Left colon (tissue), 2 donors: ENCODE data around the gene SLC30A3. TPM values are rescaled to one million over a fixed set of nuclear protein-coding genes. Genes with fewer than 3 reads are reported as not detected.

Experiments
- ATAC-seq: fragments of 200-7000 bp; cut with Tn5 transposase; one replicate; pipeline ENCODE4 v1.9.1; 2020; ENCODE audit warnings: mild to moderate bottlenecking, moderate library complexity
- DNase-seq, 2 donors: peaks; one replicate each; pipeline ENCODE4 v3.0.0-alpha.2; 2020
- intact Hi-C, 2 donors: fragments of 100-400 bp; cut with DNase I in 1 of 2; cut with micrococcal nuclease in 1 of 2; formaldehyde crosslinking; loops; one replicate each; pipeline versions ENCODE4 v1.11.2 to v1.14.0; 2022; cut with DNase I, micrococcal nuclease
- total RNA-seq, 2 donors: library from RNA; stranded (reverse); fragmentation: NEBNext Ultra II Directional; extraction: Animal tissue kit (Norgen Biotek cat#: 25700); gene quantifications; one replicate each; pipeline ENCODE4 v1.2.1, GENCODE V29; 2021
- donor health status: DM: no; HTN: no; CAD: no.
- donor health status: DM: yes; HTN: yes; CAD: no.

SLC30A3 gene
- total RNA-seq, 2 donors from 2014 or later: not detected

- intact Hi-C loops: no loop called here
- DNase-seq: no peak
- no peak for ATAC-seq
These were observed 46.3 kb downstream of the SLC30A3 start for GRCh38 chr2:27216416-27217137.

- DNase-seq: no peak
- ATAC-seq: no peak
- intact Hi-C loops: no loop called here
These were observed 47.9 kb downstream of the SLC30A3 start for GRCh38 chr2:27214941-27215340.

- intact Hi-C loops: no loop called here
- DNase-seq: no peak
- peak; percentile 28 for ATAC-seq
These were observed 50.0 kb downstream of the SLC30A3 start for GRCh38 chr2:27212626-27213471.

GRCh38 chr2:27211943-27212625 is 50.8 kb downstream of the SLC30A3 start, which contains the start of the genes ATRAID and SLC5A6:
TSS of gene ATRAID (plus strand) at chr2:27212041. CDS start at chr2:27212369, 328 bp downstream.
TSS of gene SLC5A6 (minus strand) at chr2:27212268. CDS start at chr2:27207650, 4,618 bp downstream.
- ATAC-seq (peak; percentile 90), DNase-seq (peak; percentile 84 to 91)
- intact Hi-C loops: no loop called here

- intact Hi-C loops: no loop called here
- ATAC-seq (peak; percentile 15), DNase-seq (no peak)
These were observed 51.5 kb downstream of the SLC30A3 start for GRCh38 chr2:27211241-27211942.

GRCh38 chr2:27209621-27210401 is 53.0 kb downstream of the SLC30A3 start:
- DNase-seq: no peak
- ATAC-seq: peak; percentile 44
- intact Hi-C loops: no loop called here

- intact Hi-C loops: no loop called here
- ATAC-seq (no peak), DNase-seq (no peak)
These were observed 54.3 kb downstream of the SLC30A3 start for GRCh38 chr2:27208486-27209050.

GRCh38 chr2:27206346-27206745 is 56.5 kb downstream of the SLC30A3 start:
- ATAC-seq (no peak), DNase-seq (no peak)
- intact Hi-C loops: no loop called here

GRCh38 chr2:27205206-27205605 is 57.6 kb downstream of the SLC30A3 start:
- DNase-seq (no peak), ATAC-seq (no peak)
- intact Hi-C loops: no loop called here

GRCh38 chr2:27204566-27204965 is 58.3 kb downstream of the SLC30A3 start:
- ATAC-seq (no peak), DNase-seq (no peak)
- intact Hi-C loops: no loop called here

GRCh38 chr2:27203741-27204140 is 59.1 kb downstream of the SLC30A3 start:
- no peak for ATAC-seq
- intact Hi-C loops: no loop called here

More at GRCh38 chr2:27203741-27204140, 59.1 kb downstream of the SLC30A3 start:
- no peak for DNase-seq

Other genes starting within 250 kb of the SLC30A3 start
- gene TMEM214, start 230.1 kb downstream of the SLC30A3 start, total RNA-seq: 10 to 100 TPM; 70.2 to 89.7 TPM
- gene AGBL5, start 211.4 kb downstream of the SLC30A3 start, total RNA-seq: 10 to 100 TPM; 14.7 to 16.1 TPM
- gene OST4, start 191.4 kb downstream of the SLC30A3 start, total RNA-seq: 100 to 1,000 TPM; 243 to 278 TPM
- gene EMILIN1, start 184.4 kb downstream of the SLC30A3 start, total RNA-seq: 10 to 100 TPM in 1 of 2 donors, 1 to 10 TPM in 1; 8.4 to 41.6 TPM
- gene KHK, start 176.3 kb downstream of the SLC30A3 start, total RNA-seq: 10 to 100 TPM in 1 of 2 donors, 1 to 10 TPM in 1; 8.8 to 13.4 TPM
- 1 to 10 TPM in 1 of 2 donors, under 1 TPM in 1; 0.53 to 3.8 TPM for gene CGREF1, start 143.9 kb downstream of the SLC30A3 start, total RNA-seq
- under 1 TPM in 1 of 2 donors, not detected in 1; 0.34 TPM for gene ABHD1, start 139.2 kb downstream of the SLC30A3 start, total RNA-seq
- 10 to 100 TPM; 40.8 to 44.7 TPM for gene PREB, start 128.4 kb downstream of the SLC30A3 start, total RNA-seq
- not detected for gene PRR30, start 123.6 kb downstream of the SLC30A3 start, total RNA-seq
- gene TCF23, start 114.0 kb downstream of the SLC30A3 start, total RNA-seq: not detected
- gene ATRAID, start 51.0 kb downstream of the SLC30A3 start, total RNA-seq: 10 to 100 TPM; 75.3 to 98.2 TPM
- 10 to 100 TPM; 20.6 to 30.5 TPM for gene SLC5A6, start 50.8 kb downstream of the SLC30A3 start, total RNA-seq
- gene CAD, start 45.7 kb downstream of the SLC30A3 start, total RNA-seq: 10 to 100 TPM; 13.9 to 23.7 TPM
- not detected for gene DNAJC5G, start 12.4 kb upstream of the SLC30A3 start, total RNA-seq
- gene TRIM54, start 19.4 kb upstream of the SLC30A3 start, total RNA-seq: under 1 TPM in 1 of 2 donors, not detected in 1; 0.14 TPM
- under 1 TPM; 0.52 to 0.56 TPM for gene UCN, start 45.4 kb upstream of the SLC30A3 start, total RNA-seq
- gene MPV17, start 60.0 kb upstream of the SLC30A3 start, total RNA-seq: 10 to 100 TPM; 26.6 to 32.4 TPM
- 10 to 100 TPM; 50.6 to 62.5 TPM for gene GTF3C2, start 93.7 kb upstream of the SLC30A3 start, total RNA-seq
- gene EIF2B4, start 107.3 kb upstream of the SLC30A3 start, total RNA-seq: 10 to 100 TPM; 33.2 to 36.6 TPM
- 10 to 100 TPM; 85.2 to 85.5 TPM for gene SNX17, start 107.6 kb upstream of the SLC30A3 start, total RNA-seq
- gene ZNF513, start 117.7 kb upstream of the SLC30A3 start, total RNA-seq: 10 to 100 TPM; 24.9 to 27.4 TPM
- 10 to 100 TPM; 50.9 to 73.4 TPM for gene PPM1G, start 146.5 kb upstream of the SLC30A3 start, total RNA-seq
- gene NRBP1, start 165.6 kb upstream of the SLC30A3 start, total RNA-seq: 10 to 100 TPM; 72.2 to 85.8 TPM
- gene KRTCAP3, start 179.3 kb upstream of the SLC30A3 start, total RNA-seq: 100 to 1,000 TPM in 1 of 2 donors, 10 to 100 TPM in 1; 90.0 to 104 TPM
- gene IFT172, start 226.7 kb upstream of the SLC30A3 start, total RNA-seq: 10 to 100 TPM; 80.2 to 82.5 TPM
- gene FNDC4, start 232.2 kb upstream of the SLC30A3 start, total RNA-seq: 1 to 10 TPM in 1 of 2 donors, under 1 TPM in 1; 0.73 to 1.4 TPM
- gene GCKR, start 233.8 kb upstream of the SLC30A3 start, total RNA-seq: not detected